B cell (primary cell): ENCODE measurements around the gene DNAJC1. TPM values are rescaled to one million over a fixed set of nuclear protein-coding genes. Genes with fewer than 3 reads are reported as not detected.

ENCODE experiments used
- ATAC-seq: fragments of 200-7000 bp; cut with Tn5 transposase; one replicate; pipeline ENCODE4 v1.10.0; 2021; ENCODE audit warnings: low read depth, mild to moderate bottlenecking, moderate number of reproducible peaks, moderate library complexity
- CTCF ChIA-PET: fragments of 350-600 bp; sonication (Branson Sonifier 250); formaldehyde crosslinking; loops from one replicate; lab custom pipeline; 2021; ENCODE audit warnings: antibody characterized with exemption, inconsistent platforms; lab: Charles Lee
- POLR2A ChIA-PET: fragments of 350-600 bp; sonication (Branson Sonifier 250); formaldehyde crosslinking; loops from one replicate; lab custom pipeline; 2021; ENCODE audit warnings: antibody characterized with exemption; lab: Charles Lee
- DNase-seq: peaks from one replicate; pipeline ENCODE4 v3.0.0; 2013
- H2AFZ ChIP-seq: 2 replicates; pipeline ENCODE4 v1.6.1; 2012; ENCODE audit warnings: mild to moderate bottlenecking, low read depth, low read length; ENCODE audit not compliant: insufficient read depth, poor library complexity, severe bottlenecking
- H3K27ac ChIP-seq, 2 donors: 1 replicate in 1 of 2; 2 replicates in 1 of 2; pipeline ENCODE4 v1.5.1; 2012 to 2013; ENCODE audit warnings: low read length in 2 of 2, mild to moderate bottlenecking in 2 of 2, moderate library complexity in 1 of 2
- H3K27me3 ChIP-seq, 4 experiments: fragments of 200-600 bp in 1 of 4; sonication (generic) in 1 of 4; replicated peaks in 1 of 4; 1 replicate in 2 of 4; 2 replicates in 2 of 4; pipeline versions ENCODE4 v1.6.1 to v1.7.0; 2013 to 2016; ENCODE audit warnings: low read length in 3 of 4, mild to moderate bottlenecking in 2 of 4, mixed read lengths in 1 of 4, moderate library complexity in 1 of 4; ENCODE audit not compliant: insufficient read depth in 4 of 4, control insufficient read depth in 3 of 4; ENCODE audit errors: control extremely low read depth in 1 of 4
- H3K36me3 ChIP-seq, 2 experiments: replicated peaks in 1 of 2; 1 replicate in 1 of 2; 2 replicates in 1 of 2; pipeline versions ENCODE4 v1.6.1 to v1.7.1; 2013; ENCODE audit warnings: low read length in 1 of 2; ENCODE audit not compliant: insufficient read depth in 2 of 2, control insufficient read depth in 1 of 2; ENCODE audit errors: control extremely low read depth in 1 of 2, extremely low read depth in 1 of 2
- H3K4me1 ChIP-seq, 2 donors: fragments of 200-600 bp in 1 of 2; sonication (generic) in 1 of 2; 1 replicate in 1 of 2; 2 replicates in 1 of 2; pipeline versions ENCODE4 v1.5.1 to v1.6.1; 2013 to 2017; ENCODE audit warnings: low read length in 2 of 2; ENCODE audit not compliant: control insufficient read depth in 2 of 2, insufficient read depth in 2 of 2
- H3K4me2 ChIP-seq: replicated peaks from 2 replicates; pipeline ENCODE3; 2012; ENCODE audit warnings: mild to moderate bottlenecking, low read depth, low read length; ENCODE audit not compliant: poor library complexity, severe bottlenecking
- H3K4me3 ChIP-seq, 5 experiments: fragments of 200-600 bp in 1 of 5; sonication (generic) in 1 of 5; 1 replicate in 3 of 5; 2 replicates in 2 of 5; pipeline versions ENCODE4 v1.5.1 to v1.7.0; 2011 to 2016; ENCODE audit warnings: low read length in 4 of 5, mild to moderate bottlenecking in 4 of 5, low read depth in 2 of 5, control low read depth in 1 of 5, moderate library complexity in 1 of 5; ENCODE audit not compliant: insufficient read depth in 1 of 5; ENCODE audit errors: control extremely low read depth in 1 of 5, extremely low read depth in 1 of 5
- H3K79me2 ChIP-seq: fragments of 200-600 bp; sonication (generic); one replicate; pipeline ENCODE4 v1.6.0; 2016; ENCODE audit warnings: low read length; ENCODE audit not compliant: control insufficient read depth, insufficient read depth
- H3K9ac ChIP-seq: fragments of 200-600 bp; sonication (generic); 2 replicates; pipeline ENCODE4 v1.6.1; 2017; ENCODE audit warnings: mild to moderate bottlenecking, low read length, moderate library complexity
- H3K9me3 ChIP-seq, 3 donors: one replicate each; pipeline versions ENCODE4 v1.6.1 to v1.7.1; 2013; ENCODE audit warnings: low read length in 2 of 3; ENCODE audit not compliant: control insufficient read depth in 2 of 3, insufficient read depth in 1 of 3; ENCODE audit errors: control extremely low read depth in 1 of 3
- H4K20me1 ChIP-seq: 2 replicates; pipeline ENCODE4 v1.6.0; 2012; ENCODE audit warnings: mild to moderate bottlenecking, low read length; ENCODE audit not compliant: insufficient read depth, control insufficient read depth, poor library complexity, severe bottlenecking
- H3K27ac Mint-ChIP-seq: one replicate; pipeline ENCODE4 v1.8.0; 2021; ENCODE audit warnings: mixed read lengths
- H3K27me3 Mint-ChIP-seq: one replicate; pipeline ENCODE4 v1.8.0; 2021; ENCODE audit warnings: mixed read lengths
- H3K4me1 Mint-ChIP-seq: one replicate; pipeline ENCODE4 v1.8.0; 2021; ENCODE audit warnings: mixed read lengths
- H3K4me3 Mint-ChIP-seq: one replicate; pipeline ENCODE4 v1.8.0; 2021; ENCODE audit warnings: mixed read lengths
- H3K9me3 Mint-ChIP-seq: one replicate; pipeline ENCODE4 v1.8.0; 2022; ENCODE audit warnings: mixed read lengths; ENCODE audit not compliant: insufficient read depth
- EZH2 ChIP-seq: IDR thresholded peaks from 2 replicates; pipeline ENCODE4 v1.6.1; 2012; ENCODE audit warnings: borderline replicate concordance, low read depth, mild to moderate bottlenecking, moderate library complexity, low read length; ENCODE audit not compliant: insufficient read depth, poor library complexity, severe bottlenecking
- WGBS: methylation state at CpG from one replicate; pipeline ENCODE4 v1.1.5; 2013; ENCODE audit warnings: missing lambda C conversion rate; ENCODE audit not compliant: insufficient coverage; 5-methylcytosine and 5-hydroxymethylcytosine counted together
- intact Hi-C: fragments of 100-400 bp; cut with micrococcal nuclease; formaldehyde crosslinking; loops from one replicate; pipeline ENCODE4 v1.10.0; 2022
- polyA plus RNA-seq: library from polyadenylated mRNA; depleted of rRNA; stranded (reverse); fragments of >200 nt; gene quantifications from 2 replicates; pipeline ENCODE4 v1.2.3, GENCODE V29; 2012
- total RNA-seq, 2 donors: library from RNA; stranded (reverse); fragments of 120-200 nt in 1 of 2; gene quantifications; 1 replicate in 1 of 2; 2 replicates in 1 of 2; pipeline versions ENCODE4 v1.2.3 to v1.2.4, GENCODE V29; 2013 to 2022
- TF ChIP-seq, protein P1 (sequence below): fragments of 200-600 bp; IDR thresholded peaks from one replicate; pipeline ENCODE4 v1.8.0; 2022; ENCODE audit warnings: antibody characterized with exemption, mild to moderate bottlenecking

DNAJC1 gene
- total and polyA plus RNA-seq, 2 donors (not counting 1 experiment from before 2014, with no cell fraction given), result 9.4 to 15.4 TPM

DNA sequence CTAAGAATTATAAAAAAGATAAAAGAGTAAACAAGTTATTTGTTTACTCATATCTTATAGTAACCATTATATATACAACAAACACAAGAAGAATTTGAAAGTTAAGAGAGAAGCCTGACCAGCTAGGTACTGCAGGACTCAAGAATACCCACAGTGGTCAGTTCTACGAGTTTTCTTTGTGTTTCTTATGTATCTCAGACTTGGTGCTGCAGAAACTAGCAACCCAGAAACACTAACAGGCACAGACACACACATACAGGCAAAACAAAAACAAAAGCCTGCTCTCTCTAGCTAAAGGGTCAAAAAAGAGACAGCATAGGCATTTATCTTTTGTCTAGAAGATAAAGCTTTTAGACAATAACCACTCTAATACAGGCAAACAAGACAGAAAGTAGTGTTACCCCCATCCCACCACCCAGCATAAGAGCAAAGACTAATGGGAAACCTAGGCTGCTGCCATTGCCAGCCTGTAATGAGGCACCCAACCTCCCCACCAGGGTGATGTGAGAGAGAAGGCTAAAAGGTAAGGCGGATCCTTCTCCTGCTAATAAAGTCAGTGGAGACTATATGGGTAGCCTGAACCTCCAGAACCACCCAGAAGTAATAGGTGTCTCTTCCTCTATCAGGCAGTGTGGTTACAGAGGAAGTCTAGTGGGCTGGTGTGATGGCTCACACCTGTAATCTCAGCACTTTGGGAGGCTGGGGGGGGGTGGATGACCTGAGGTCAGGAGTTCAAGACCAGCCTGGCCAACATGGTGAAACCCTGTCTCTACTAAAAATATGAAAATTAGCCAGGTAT lies 113.9 kb downstream of the DNAJC1 start:
- no peak overlapping the region for H2AFZ ChIP-seq
- no peak overlapping the region for H3K4me3 ChIP-seq
- Mint-ChIP-seq H3K27ac (no peak overlapping the region), H3K9me3 (peaks cover 16% of the 10 kb centered on the region), H3K4me3 (no peak overlapping the region), H3K4me1 (peaks cover 23% of the 10 kb centered on the region), H3K27me3 (no peaks in the 10 kb centered on the region)
- H3K9me3 ChIP-seq, result peaks cover 2 to 14% (median 11%) of the 10 kb centered on the region in 3 donors
- H3K27me3 ChIP-seq, result no peaks in the 10 kb centered on the region
- intact Hi-C loops, result no loop called here
- no peak for ATAC-seq
- no peaks in the 10 kb centered on the region for H4K20me1 ChIP-seq
- H3K79me2 ChIP-seq, result no peaks in the 10 kb centered on the region
- H3K9ac ChIP-seq, result no peak overlapping the region
- ChIA-PET POLR2A (no interaction called here), CTCF (no interaction called here)
- no peak overlapping the region for H3K27ac ChIP-seq
- peaks cover 11% of the 10 kb centered on the region in 2 donors for H3K4me1 ChIP-seq
- DNase-seq, result no peak
- H3K36me3 ChIP-seq, result peaks cover 0 to 2% of the 10 kb centered on the region in 2 experiments
- TF ChIP-seq, protein P1, sequence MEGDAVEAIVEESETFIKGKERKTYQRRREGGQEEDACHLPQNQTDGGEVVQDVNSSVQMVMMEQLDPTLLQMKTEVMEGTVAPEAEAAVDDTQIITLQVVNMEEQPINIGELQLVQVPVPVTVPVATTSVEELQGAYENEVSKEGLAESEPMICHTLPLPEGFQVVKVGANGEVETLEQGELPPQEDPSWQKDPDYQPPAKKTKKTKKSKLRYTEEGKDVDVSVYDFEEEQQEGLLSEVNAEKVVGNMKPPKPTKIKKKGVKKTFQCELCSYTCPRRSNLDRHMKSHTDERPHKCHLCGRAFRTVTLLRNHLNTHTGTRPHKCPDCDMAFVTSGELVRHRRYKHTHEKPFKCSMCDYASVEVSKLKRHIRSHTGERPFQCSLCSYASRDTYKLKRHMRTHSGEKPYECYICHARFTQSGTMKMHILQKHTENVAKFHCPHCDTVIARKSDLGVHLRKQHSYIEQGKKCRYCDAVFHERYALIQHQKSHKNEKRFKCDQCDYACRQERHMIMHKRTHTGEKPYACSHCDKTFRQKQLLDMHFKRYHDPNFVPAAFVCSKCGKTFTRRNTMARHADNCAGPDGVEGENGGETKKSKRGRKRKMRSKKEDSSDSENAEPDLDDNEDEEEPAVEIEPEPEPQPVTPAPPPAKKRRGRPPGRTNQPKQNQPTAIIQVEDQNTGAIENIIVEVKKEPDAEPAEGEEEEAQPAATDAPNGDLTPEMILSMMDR, result no peak
- no peak for TF ChIP-seq EZH2
- no peak overlapping the region for H3K4me2 ChIP-seq
- no CpG with 5 or more reads among the region's 2 CpGs for WGBS

DNA sequence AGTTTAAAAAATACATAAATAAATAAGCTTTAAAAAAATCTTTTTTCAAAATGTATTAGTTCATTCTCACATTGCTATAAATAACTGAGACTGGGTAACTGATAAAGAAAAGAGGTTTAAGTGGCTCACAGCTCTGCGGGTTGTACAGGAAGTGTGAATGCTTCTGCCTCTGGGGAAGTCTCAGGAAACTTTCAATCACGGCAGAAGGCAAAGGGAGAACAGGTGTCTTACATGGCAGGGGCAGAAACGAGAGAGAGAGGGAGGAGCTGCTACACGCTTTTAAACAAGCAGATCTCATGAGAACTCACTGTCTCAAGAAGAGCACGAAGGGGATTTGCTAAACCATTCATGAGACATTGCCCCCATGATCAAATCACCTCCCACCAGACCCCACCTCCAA lies 114.6 kb downstream of the DNAJC1 start:
- H3K36me3 ChIP-seq, result peaks cover 0 to 2% of the 10 kb centered on the region in 2 experiments
- H3K4me2 ChIP-seq, result peak overlapping the region; percentile 49
- H3K27ac ChIP-seq, result no peak overlapping the region
- intact Hi-C loops, result no loop called here
- no peaks in the 10 kb centered on the region for H3K27me3 Mint-ChIP-seq
- no peaks in the 10 kb centered on the region for H3K79me2 ChIP-seq
- peaks cover 2 to 11% (median 9%) of the 10 kb centered on the region in 3 donors for H3K9me3 ChIP-seq
- H3K4me3 Mint-ChIP-seq, result peak overlapping the region; percentile 72
- ATAC-seq, result peak; percentile 24
- TF ChIP-seq, protein P1, result no peak
- TF ChIP-seq EZH2, result no peak
- H3K9me3 Mint-ChIP-seq, result peaks cover 16% of the 10 kb centered on the region
- H3K4me3 ChIP-seq, result no peak overlapping the region
- H3K4me1 Mint-ChIP-seq, result peaks cover 23% of the 10 kb centered on the region
- WGBS, result 0% methylated on average over 2 of the region's 5 CpGs
- peak overlapping the region; percentile 14 for H3K9ac ChIP-seq
- H4K20me1 ChIP-seq, result no peaks in the 10 kb centered on the region
- ChIA-PET CTCF (no interaction called here), POLR2A (no interaction called here)
- H3K27ac Mint-ChIP-seq, result no peak overlapping the region
- DNase-seq, result peak; percentile 20
- H2AFZ ChIP-seq, result no peak overlapping the region
- H3K4me1 ChIP-seq, result peaks cover 11% of the 10 kb centered on the region in 2 donors
- no peaks in the 10 kb centered on the region for H3K27me3 ChIP-seq
